Measurements from ENCODE around the gene WNT3A. TPM values are rescaled to one million over a fixed set of nuclear protein-coding genes. Genes with fewer than 3 reads are reported as not detected.

WNT3A gene
- total and polyA plus RNA-seq, 12 donors, result not detected

GRCh38 chr1:228004856-228005462 lies 1.8 kb upstream of the WNT3A start:
- intact Hi-C loops (cut with DNase I), result loop anchor here in 1 of 10 donors (5.0 to 10.0 kb wide), 2 partner anchors 50 to 512 kb away; no protein-coding TSS in a partner anchor
- WGBS, 2 donors, result 6 to 9% methylated on average over 19 of the region's 19 CpGs
- peak in 1 of 2 donors; percentile 4 for DNase-seq

DNA sequence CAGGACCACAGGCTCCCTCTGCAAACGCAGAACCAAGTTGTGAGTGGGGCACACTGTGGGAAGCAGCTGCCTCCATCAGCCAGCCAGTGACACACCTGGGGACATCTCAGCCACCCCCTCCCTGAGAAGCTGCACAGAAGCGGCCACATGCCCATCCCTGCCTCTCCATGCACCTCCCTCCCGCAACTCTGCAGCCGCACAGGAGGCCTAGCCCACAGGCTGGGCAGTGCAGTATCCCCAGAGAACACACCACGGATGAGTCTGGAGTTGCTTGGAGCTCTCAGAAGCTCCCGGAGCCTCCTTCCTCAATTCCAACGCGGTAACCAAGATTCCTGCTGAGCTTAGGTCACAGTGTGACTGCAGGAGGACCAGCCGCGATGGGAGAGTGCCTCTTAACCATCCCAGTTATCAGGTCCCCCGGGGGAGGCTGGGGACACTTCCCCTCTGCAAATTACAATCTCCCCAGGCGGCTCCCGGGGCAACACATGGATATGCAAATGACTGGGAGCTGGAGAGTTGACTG lies 1.2 kb upstream of the WNT3A start:
- no peaks in the 10 kb centered on the region for H3K9me3 ChIP-seq
- H3K27me3 ChIP-seq, result peaks cover 24 to 98% (median 81%) of the 10 kb centered on the region in 7 donors
- 1 to 3% methylated on average over 13 of the region's 13 CpGs for WGBS, 2 donors
- DNase-seq (peak in 1 of 2 donors; percentile 6), ATAC-seq (no peak)
- TF ChIP-seq, protein P1, sequence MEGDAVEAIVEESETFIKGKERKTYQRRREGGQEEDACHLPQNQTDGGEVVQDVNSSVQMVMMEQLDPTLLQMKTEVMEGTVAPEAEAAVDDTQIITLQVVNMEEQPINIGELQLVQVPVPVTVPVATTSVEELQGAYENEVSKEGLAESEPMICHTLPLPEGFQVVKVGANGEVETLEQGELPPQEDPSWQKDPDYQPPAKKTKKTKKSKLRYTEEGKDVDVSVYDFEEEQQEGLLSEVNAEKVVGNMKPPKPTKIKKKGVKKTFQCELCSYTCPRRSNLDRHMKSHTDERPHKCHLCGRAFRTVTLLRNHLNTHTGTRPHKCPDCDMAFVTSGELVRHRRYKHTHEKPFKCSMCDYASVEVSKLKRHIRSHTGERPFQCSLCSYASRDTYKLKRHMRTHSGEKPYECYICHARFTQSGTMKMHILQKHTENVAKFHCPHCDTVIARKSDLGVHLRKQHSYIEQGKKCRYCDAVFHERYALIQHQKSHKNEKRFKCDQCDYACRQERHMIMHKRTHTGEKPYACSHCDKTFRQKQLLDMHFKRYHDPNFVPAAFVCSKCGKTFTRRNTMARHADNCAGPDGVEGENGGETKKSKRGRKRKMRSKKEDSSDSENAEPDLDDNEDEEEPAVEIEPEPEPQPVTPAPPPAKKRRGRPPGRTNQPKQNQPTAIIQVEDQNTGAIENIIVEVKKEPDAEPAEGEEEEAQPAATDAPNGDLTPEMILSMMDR (IDR thresholded peaks at IDR 0.05), result no peak
- H3K36me3 ChIP-seq, result no peaks in the 10 kb centered on the region
- intact Hi-C loops (cut with DNase I), result loop anchor here in 1 of 10 donors (10.0 kb wide), 1 partner anchor 49 kb away; no protein-coding TSS in a partner anchor
- H3K4me3 ChIP-seq, result no peak overlapping the region
- no peak overlapping the region for H3K27ac ChIP-seq
- H3K4me1 ChIP-seq, result peaks cover 0 to 5% (median 2%) of the 10 kb centered on the region in 9 donors

More at GRCh38 chr1:228004856-228005462, 1.8 kb upstream of the WNT3A start:
- no peaks in the 10 kb centered on the region for H3K9me3 ChIP-seq
- H3K27me3 ChIP-seq, result peaks cover 24 to 96% (median 79%) of the 10 kb centered on the region in 7 donors
- H3K4me3 ChIP-seq, result no peak overlapping the region
- TF ChIP-seq, protein P1 (IDR thresholded peaks at IDR 0.05), result no peak
- peaks cover 0 to 5% (median 2%) of the 10 kb centered on the region in 9 donors for H3K4me1 ChIP-seq
- H3K36me3 ChIP-seq, result no peaks in the 10 kb centered on the region
- peak in 1 of 8 donors; percentile 31 for ATAC-seq
- no peak overlapping the region for H3K27ac ChIP-seq

DNA sequence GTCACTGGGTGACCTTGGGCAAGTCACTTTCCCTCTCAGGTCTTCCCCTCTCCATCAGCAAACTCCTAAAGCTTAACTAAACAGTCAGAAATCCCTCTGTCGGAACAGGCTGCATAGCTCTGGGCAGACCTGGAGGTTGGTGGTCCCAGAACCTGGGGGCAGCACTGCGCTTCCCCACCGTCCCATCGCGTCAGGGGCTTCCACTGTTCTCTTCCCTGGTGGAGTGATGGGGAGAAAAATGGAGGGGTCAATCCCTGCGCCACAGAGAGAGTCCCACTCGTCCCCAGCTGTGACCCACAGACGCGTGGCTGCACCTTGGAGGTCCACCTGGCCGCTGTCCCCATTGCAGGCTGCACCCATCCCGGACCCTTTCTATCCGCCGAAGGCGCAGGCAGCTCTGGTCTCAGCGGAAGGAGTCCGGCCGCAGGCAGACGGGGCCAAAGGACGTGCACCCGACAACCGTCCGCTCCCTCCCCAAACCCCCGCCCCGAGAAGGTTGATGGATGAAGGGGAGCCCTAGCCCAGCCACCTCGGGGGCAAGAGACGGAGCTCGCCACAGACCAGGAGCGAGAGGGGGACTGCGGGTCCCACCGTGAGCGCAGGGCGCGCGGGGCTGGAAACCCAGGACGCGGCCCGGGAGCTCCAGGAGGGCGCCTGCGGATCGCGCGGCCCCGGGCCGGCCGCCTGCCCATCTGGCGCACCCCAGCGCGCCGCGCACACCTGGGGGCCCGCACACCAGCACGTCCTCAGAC lies 588 bp upstream of the WNT3A start:
- Histone ChIP-seq H3K9me3 (no peaks in the 10 kb centered on the region), H3K4me3 (no peak overlapping the region), H3K27ac (no peak overlapping the region), H3K27me3 (peaks cover 24 to 93% (median 81%) of the 10 kb centered on the region in 7 donors), H3K36me3 (no peaks in the 10 kb centered on the region), H3K4me1 (peaks cover 0 to 5% (median 2%) of the 10 kb centered on the region in 9 donors)
- TF ChIP-seq, protein P1 (IDR thresholded peaks at IDR 0.05), result no peak
- WGBS, 2 donors, result 2% methylated on average over 49 to 52 of the region's 52 CpGs
- no peak for ATAC-seq
- peak in 1 of 2 donors; percentile 3 for DNase-seq
- intact Hi-C loops (cut with DNase I), result loop anchor here in 1 of 10 donors (10.0 kb wide), 1 partner anchor 49 kb away; no protein-coding TSS in a partner anchor
